A204.1 (cell line): ENCODE results near the gene PRPSAP2.
"Not testable (repeated sequence)": the region's sequence is repeated elsewhere in the genome, so short reads cannot be mapped to it uniquely, and the experiment has no call there.

Experiments
- FAIRE-seq: peaks from 2 replicates; lab custom pipeline; 2012; peaks lifted over from hg19 to GRCh38; lab: Jason Lieb, UNC

Gene PRPSAP2

GRCh38 chr17:18889658-18890057 is 31.7 kb downstream of the PRPSAP2 start:
- FAIRE-seq: no peak

GRCh38 chr17:18891541-18891940 is 33.6 kb downstream of the PRPSAP2 start:
- FAIRE-seq: no peak

- no peak for FAIRE-seq
These were observed 38.2 kb downstream of the PRPSAP2 start for GRCh38 chr17:18896146-18896545.

GRCh38 chr17:18896947-18897346 is 39.0 kb downstream of the PRPSAP2 start:
- FAIRE-seq: no peak

GRCh38 chr17:18904482-18904881 is 46.6 kb downstream of the PRPSAP2 start:
- FAIRE-seq: no peak

- FAIRE-seq: no peak
These were observed 47.3 kb downstream of the PRPSAP2 start for GRCh38 chr17:18905226-18905625.

- FAIRE-seq: no peak
These were observed 52.4 kb downstream of the PRPSAP2 start for GRCh38 chr17:18910326-18910725.

- no peak for FAIRE-seq
These were observed 53.0 kb downstream of the PRPSAP2 start for GRCh38 chr17:18910881-18911280.

- no peak for FAIRE-seq
These were observed 59.0 kb downstream of the PRPSAP2 start for GRCh38 chr17:18916816-18917500.

GRCh38 chr17:18917506-18918032 is 59.6 kb downstream of the PRPSAP2 start:
- no peak for FAIRE-seq

GRCh38 chr17:18919963-18920362 is 62.0 kb downstream of the PRPSAP2 start:
- no peak for FAIRE-seq

GRCh38 chr17:18920911-18921441 is 63.0 kb downstream of the PRPSAP2 start:
- FAIRE-seq: no peak

- no peak for FAIRE-seq
These were observed 63.6 kb downstream of the PRPSAP2 start for GRCh38 chr17:18921485-18921884.

- FAIRE-seq: no peak
These were observed 64.1 kb downstream of the PRPSAP2 start for GRCh38 chr17:18921912-18922451.

GRCh38 chr17:18922596-18922995 is 64.7 kb downstream of the PRPSAP2 start:
- not testable (repeated sequence) for FAIRE-seq

GRCh38 chr17:18925187-18925586 is 67.3 kb downstream of the PRPSAP2 start:
- no peak for FAIRE-seq

GRCh38 chr17:18928628-18929125 is 70.7 kb downstream of the PRPSAP2 start:
- FAIRE-seq: no peak

GRCh38 chr17:18932360-18933055 is 74.6 kb downstream of the PRPSAP2 start:
- FAIRE-seq: no peak

- FAIRE-seq: no peak
These were observed 75.4 kb downstream of the PRPSAP2 start for GRCh38 chr17:18933102-18934058.

GRCh38 chr17:18937981-18938691 is 80.2 kb downstream of the PRPSAP2 start:
- no peak for FAIRE-seq

- no peak for FAIRE-seq
These were observed 80.7 kb downstream of the PRPSAP2 start for GRCh38 chr17:18938692-18939023.
